Non-pigmented ciliary epithelial cell (primary cell): ENCODE measurements around the gene TRAPPC2.
"Not testable (repeated sequence)": the region's sequence is repeated elsewhere in the genome, so short reads cannot be mapped to it uniquely, and the experiment has no call there.

Experiments
- DNase-seq: peaks from one replicate; pipeline ENCODE4 v3.0.0-alpha.2; 2010; ENCODE audit warnings: low read depth

TRAPPC2 gene

GRCh38 chrX:13747836-13748235 lies 13.4 kb upstream of the TRAPPC2 start:
- DNase-seq, result no peak

- DNase-seq, result no peak
Measured at GRCh38 chrX:13742397-13743176, 8.2 kb upstream of the TRAPPC2 start.

- no peak for DNase-seq
Measured at GRCh38 chrX:13741695-13742094, 7.3 kb upstream of the TRAPPC2 start.

- no peak for DNase-seq
Measured at GRCh38 chrX:13733506-13733905, 914 bp downstream of the TRAPPC2 start.

- DNase-seq, result no peak
Measured at GRCh38 chrX:13732246-13733067, 2.0 kb downstream of the TRAPPC2 start.

GRCh38 chrX:13730523-13730922 lies 3.9 kb downstream of the TRAPPC2 start:
- DNase-seq, result not testable (repeated sequence)

- DNase-seq, result not testable (repeated sequence)
Measured at GRCh38 chrX:13726583-13726982, 7.8 kb downstream of the TRAPPC2 start.

GRCh38 chrX:13724878-13725277 lies 9.5 kb downstream of the TRAPPC2 start:
- DNase-seq, result not testable (repeated sequence)

- no peak for DNase-seq
Measured at GRCh38 chrX:13721819-13722519, 12.5 kb downstream of the TRAPPC2 start.

GRCh38 chrX:13721371-13721770 lies 13.0 kb downstream of the TRAPPC2 start:
- no peak for DNase-seq

- no peak for DNase-seq
Measured at GRCh38 chrX:13719192-13719856, 15.1 kb downstream of the TRAPPC2 start.

GRCh38 chrX:13717700-13718472 lies 16.5 kb downstream of the TRAPPC2 start:
- no peak for DNase-seq

GRCh38 chrX:13716905-13717304 lies 17.5 kb downstream of the TRAPPC2 start:
- DNase-seq, result no peak

GRCh38 chrX:13716455-13716854 lies 18.0 kb downstream of the TRAPPC2 start:
- no peak for DNase-seq

- no peak for DNase-seq
Measured at GRCh38 chrX:13711141-13711540, 23.3 kb downstream of the TRAPPC2 start.

GRCh38 chrX:13703589-13703988 lies 30.8 kb downstream of the TRAPPC2 start:
- no peak for DNase-seq

- DNase-seq, result no peak
Measured at GRCh38 chrX:13703135-13703534, 31.3 kb downstream of the TRAPPC2 start.

GRCh38 chrX:13702111-13702789 lies 32.2 kb downstream of the TRAPPC2 start:
- DNase-seq, result no peak

- DNase-seq, result no peak
Measured at GRCh38 chrX:13700380-13700779, 34.0 kb downstream of the TRAPPC2 start.

- no peak for DNase-seq
Measured at GRCh38 chrX:13699183-13699826, 35.1 kb downstream of the TRAPPC2 start.
